ENCODE data around the gene DNAJC4. TPM values are rescaled to one million over a fixed set of nuclear protein-coding genes. Genes with fewer than 3 reads are reported as not detected.

Gene DNAJC4, protein sequence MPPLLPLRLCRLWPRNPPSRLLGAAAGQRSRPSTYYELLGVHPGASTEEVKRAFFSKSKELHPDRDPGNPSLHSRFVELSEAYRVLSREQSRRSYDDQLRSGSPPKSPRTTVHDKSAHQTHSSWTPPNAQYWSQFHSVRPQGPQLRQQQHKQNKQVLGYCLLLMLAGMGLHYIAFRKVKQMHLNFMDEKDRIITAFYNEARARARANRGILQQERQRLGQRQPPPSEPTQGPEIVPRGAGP
- polyA plus RNA-seq (2013, experiment 1 of 2; ENCODE audit: insufficient read length), result 25.1 TPM
- 33.9 TPM for polyA plus RNA-seq (2013, experiment 2 of 2; ENCODE audit: insufficient read length)

DNA sequence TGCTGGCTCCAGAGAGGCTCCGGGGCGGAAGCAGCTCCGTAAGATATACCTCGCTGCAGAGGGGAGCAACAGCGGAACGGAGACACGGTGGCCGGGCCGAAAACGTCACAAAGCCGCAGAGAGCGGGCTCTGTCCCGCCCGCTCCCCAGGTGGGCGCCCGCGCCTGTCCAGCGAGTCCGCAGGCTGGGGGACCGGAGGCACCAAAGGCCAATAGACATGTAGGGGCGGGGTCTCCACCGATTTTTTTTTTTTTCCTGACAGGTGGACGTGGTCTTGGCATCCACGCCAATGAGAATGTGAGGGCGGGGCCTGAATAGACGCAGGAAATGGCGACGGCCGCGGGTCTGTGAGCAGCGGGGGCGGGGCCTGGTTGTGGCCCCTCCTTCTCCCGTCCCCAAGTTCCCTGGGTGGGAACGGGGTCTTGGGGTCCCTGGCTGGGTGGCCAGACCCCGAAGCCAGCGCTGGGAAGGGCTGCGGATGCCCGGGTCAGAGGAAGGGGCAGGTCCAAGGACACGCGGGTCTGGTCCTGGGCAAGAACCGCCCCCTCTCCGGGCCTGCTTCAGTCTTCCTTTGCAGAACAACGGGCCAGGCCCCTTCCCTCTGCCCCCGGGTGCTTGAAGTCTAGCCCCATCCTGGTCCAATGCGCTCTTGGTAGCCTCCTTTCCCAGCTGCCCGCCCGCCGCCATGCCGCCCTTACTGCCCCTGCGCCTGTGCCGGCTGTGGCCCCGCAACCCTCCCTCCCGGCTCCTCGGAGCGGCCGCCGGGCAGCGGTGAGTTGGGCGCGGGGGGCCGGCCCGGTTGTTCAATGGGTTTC lies at the start of gene DNAJC4:
Gene DNAJC4 (plus strand): TSS at position 378 of the 814 bp plus-strand sequence. CDS start 307 bp downstream, at position 685.
- DNase-seq, result peak; percentile 88

- no peak for DNase-seq
Measured at GRCh38 chr11:64180891-64181290, 49.5 kb upstream of the DNAJC4 start.

DNA sequence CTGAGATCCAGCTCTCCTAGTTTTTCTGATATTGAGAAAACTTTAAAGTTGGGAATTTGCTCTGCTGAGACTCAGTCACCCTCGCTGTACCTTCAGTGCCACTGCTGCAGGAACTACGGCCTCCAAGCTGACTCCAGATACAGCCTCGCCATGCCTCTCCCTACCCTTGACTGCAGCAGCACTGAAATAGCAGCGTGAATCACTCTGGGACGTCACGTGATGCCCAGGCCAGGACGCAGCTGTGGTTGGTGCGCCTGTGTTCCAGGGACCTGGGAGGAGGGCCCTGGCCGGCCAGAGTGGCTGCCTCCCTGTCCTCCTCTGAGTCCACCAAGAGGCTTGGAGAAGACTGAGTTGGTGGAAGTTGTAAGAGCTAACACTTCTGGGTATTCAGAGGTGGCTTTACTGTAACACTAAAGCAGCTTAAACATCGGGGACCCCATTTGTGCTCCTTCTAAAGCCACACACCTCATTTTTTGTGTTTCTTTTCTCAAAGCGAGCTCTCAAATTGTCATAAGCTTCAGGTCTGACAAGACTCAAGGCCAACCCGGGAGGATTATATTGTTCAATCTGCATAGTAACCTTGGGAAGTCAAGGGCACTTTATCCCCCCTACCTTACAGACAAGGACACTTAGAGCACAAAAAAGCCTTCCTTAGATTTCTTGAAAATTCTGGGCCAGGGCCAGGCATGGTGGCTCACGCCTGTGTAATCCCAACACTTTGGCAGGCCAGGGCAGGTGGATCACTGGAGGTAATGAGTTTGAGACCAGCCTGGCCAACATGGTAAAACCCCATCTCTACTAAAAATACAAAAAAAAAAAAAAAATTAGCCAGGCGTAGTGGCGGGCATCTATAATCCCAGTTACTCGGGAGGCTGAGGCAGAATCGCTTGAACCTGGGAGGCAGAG lies 48.6 kb upstream of the DNAJC4 start:
- DNase-seq, result peak; percentile 94

- no peak for DNase-seq
Measured at GRCh38 chr11:64183890-64184289, 46.5 kb upstream of the DNAJC4 start.

DNA sequence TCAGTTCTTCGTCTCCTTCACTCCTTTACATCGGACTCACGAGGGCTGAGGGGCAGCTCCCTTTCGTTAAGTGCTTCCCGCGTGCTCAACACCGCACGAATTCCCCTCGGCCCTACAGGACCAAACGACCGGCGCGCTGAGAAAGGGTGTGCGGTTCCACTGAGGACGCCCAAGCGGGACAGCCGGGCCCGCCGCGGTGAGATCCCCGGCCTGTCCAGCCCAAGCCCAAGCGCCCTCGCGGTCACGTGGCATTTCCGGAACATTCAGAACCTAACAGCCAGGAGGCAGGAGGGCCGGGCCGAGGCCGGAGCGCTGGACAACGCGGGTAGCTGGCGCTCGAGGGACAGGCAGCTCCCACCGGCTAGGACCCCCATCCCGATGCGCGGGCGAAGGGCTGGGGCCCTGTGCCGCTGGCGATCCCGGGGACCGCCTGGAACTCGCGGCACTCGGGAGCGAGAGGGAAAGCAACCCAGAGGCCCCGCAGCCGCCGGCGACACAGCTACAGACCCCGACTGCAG lies 45.1 kb upstream of the DNAJC4 start:
- peak; percentile 83 for DNase-seq

DNA sequence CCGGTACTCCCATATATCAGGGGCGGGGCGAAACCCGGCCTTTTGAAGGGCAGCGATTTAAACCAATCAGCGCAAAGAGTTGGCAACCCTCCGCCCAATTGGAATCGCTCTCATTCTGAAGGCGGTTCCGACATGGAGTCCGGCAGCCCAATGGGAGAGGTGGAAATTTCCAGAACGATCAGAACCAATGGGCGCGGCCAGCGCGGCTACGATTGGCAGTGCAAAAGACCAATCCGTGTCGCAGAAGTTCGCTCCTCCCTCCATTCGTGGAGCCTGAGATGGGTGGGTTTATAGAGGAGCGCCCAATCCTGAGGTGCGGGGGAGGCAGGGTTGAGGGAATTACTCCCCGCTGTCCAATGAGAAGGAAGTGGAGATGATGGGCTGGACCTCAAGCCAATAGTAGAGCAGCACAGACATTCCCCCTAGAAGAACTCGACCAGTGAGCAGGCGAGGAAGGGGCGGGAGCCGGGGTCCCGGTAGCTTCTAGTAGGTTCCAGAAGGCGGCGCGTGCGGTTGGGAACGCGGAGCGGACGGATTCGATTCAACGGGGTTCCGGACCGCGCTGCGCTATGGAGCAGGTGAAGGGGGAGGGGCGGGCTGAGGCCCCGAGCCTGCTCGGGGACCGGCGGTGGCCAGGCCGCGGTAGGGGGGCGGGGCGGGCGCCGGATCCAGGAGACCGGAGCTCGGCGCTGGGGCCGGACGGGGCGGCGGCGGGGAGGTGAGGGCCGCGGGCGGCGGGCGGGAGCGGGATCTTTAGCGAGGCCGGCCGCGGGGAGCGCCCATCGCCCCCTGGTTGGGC lies 44.5 kb upstream of the DNAJC4 start, which contains the start of gene STIP1:
Gene STIP1 (plus strand): TSS at position 479 of the 799 bp plus-strand sequence. CDS start 91 bp downstream, at position 570.
- DNase-seq, result peak; percentile 100

- peak; percentile 28 for DNase-seq
Measured at GRCh38 chr11:64186492-64187165, 43.7 kb upstream of the DNAJC4 start.

DNA sequence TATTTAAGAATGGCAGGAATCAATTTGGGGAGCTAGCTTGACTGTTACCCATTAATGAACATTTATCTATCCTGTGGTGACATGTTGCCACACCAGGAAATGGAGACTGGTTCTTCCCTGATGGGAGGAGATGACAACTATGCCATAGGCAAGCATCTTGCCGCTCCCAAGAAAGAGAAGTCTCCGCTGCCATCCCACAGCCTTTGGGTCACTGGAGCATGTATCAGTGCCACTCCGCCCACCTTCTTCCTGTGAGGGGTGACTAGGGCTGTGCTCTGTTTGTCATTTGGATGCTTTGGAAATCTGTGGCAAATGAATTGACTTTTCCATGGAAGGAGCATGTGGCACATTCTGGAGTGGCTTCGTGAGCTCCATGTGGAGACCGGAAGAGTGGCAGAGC lies 37.9 kb upstream of the DNAJC4 start:
- no peak for DNase-seq

GRCh38 chr11:64196626-64197025 lies 33.7 kb upstream of the DNAJC4 start:
- no peak for DNase-seq

DNA sequence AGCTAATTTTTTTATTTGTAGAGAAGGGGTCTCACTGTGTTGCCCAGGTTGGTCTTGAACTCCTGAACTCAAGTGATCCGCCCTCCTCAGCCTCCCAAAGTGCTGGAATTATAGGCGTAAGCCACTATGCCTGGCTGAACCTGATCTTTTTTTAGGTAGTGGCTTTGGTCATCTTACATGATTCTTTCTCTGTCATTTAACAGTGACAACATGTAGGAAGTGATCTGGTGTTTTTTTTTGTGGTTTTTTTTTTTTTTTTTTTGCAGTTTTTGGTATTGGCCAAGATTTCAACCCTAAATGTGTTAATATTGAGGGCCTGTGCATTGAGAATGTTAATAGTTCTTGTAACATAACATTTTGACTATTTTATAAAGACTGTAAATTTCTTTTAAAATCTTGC lies 31.8 kb upstream of the DNAJC4 start:
- no peak for DNase-seq

GRCh38 chr11:64201543-64201942 lies 28.8 kb upstream of the DNAJC4 start:
- no peak for DNase-seq

- no peak for DNase-seq
Measured at GRCh38 chr11:64202992-64203391, 27.4 kb upstream of the DNAJC4 start.

GRCh38 chr11:64203421-64204079 lies 26.8 kb upstream of the DNAJC4 start:
- no peak for DNase-seq

DNA sequence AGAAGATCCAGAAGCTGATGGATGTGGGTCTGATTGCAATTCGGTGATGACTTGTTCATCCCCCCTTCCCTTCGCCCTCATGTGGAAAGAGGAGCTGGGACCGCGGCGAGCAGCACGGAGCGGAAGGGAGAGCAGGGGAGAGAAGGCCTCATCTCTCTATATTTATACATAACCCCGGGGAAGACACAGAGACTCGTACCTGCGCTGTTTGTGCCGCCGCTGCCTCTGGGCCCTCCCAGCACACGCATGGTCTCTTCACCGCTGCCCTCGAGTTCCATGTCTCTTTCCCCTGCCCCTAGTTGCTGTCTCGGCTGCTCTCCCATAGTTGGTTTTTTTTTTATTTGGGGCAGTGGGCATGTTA lies 26.3 kb upstream of the DNAJC4 start:
- no peak for DNase-seq

DNA sequence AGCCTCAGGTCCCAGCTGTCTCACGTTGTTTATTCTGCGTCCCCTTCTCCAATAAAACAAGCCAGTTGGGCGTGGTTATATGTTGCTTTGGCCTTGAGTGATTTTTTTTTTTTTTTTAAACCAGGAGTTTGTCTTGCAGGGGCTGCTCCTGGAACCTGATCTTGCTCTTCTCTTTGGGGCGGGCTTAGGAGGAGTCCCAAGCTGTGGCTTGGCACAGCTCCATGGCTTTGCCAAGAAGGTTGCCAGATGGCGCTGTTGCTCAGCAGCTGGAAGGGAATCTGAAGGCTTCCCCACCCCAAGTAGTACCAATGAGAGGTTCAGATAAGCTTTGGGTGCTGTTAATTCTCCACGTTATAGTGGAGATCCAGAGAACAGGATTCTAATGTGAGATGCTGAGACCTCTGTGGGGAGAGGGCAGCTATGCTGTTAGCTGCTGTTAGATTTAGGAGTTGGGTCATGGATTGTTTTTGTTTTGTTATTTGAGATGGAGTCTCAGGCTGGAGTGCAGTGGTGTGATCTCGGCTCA lies 25.8 kb upstream of the DNAJC4 start:
- DNase-seq, result peak; percentile 91

- no peak for DNase-seq
Measured at GRCh38 chr11:64206457-64207255, 23.7 kb upstream of the DNAJC4 start, which contains the start of gene FERMT3. FERMT3 (plus strand) TSS chr11:64206721; CDS start chr11:64207365, 644 bp downstream.

DNA sequence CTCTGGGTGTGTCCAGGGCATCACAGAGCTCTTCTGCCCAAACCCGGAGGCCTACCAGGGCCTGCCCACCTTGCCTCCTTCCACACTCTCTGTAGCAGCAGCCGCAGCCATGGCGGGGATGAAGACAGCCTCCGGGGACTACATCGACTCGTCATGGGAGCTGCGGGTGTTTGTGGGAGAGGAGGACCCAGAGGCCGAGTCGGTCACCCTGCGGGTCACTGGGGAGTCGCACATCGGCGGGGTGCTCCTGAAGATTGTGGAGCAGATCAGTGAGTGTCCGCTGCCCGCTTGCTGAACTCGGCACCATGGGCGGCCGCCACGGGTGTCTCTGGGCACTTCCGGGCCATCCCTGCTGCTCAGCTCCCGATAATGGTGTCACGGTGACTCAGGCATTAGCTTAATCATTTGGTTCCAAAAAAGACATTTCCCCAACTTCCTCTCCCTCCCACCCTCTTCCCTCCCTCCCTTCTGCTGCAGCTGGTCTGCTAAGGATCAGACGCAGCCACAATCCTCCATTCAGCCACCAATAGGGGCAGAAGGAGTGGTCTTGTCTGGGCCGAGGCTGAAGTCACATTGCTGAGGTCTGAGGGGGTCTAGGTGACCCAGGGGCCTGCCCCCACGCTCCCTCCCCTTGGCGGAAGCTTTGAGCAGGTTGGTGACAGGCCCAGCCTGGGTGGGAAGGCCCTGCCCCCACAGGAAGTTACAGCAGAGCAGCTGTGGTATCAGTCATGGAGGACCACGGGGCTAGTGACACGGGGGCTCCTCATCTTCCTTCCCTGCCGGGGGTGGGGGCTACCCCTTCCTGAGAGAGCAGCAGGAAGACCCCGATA lies 22.9 kb upstream of the DNAJC4 start:
- peak; percentile 85 for DNase-seq
